ENCODE data around the gene SLC38A9. TPM values are rescaled to one million over a fixed set of nuclear protein-coding genes. Genes with fewer than 3 reads are reported as not detected.

Gene SLC38A9
- total and polyA plus RNA-seq, 2 of the 8 experiments (the other 6 are each of a cell fraction or from before 2014, with no cell fraction given), result 29.2 to 43.7 TPM

- Histone ChIP-seq H2AK5ac (ENCODE audit: low read depth, low read length) (no peak overlapping the region), H2BK12ac (ENCODE audit: low read depth, low read length) (no peak overlapping the region), H3K27ac (ENCODE audit: low read depth, low read length) (no peak overlapping the region), H3K9me3 (ENCODE audit: insufficient read depth in 2 of 2, low read depth in 1 of 2, low read length in 1 of 2) (no peaks in the 10 kb centered on the region), H3K4me2 (ENCODE audit: insufficient read depth in 1 of 2, low read depth in 2 of 2, low read length in 2 of 2) (no peak overlapping the region), H3K56ac (replicated peaks; ENCODE audit: insufficient read length, low read depth, low read length) (no peak overlapping the region), H4K8ac (ENCODE audit: extremely low read depth, insufficient read depth, low read length) (no peak overlapping the region), H4K20me1 (replicated peaks in 1 of 2; ENCODE audit: control insufficient read depth in 1 of 2, insufficient read depth in 2 of 2, low read length in 2 of 2) (no peaks in the 10 kb centered on the region), H3K4me1 (replicated peaks in 1 of 4; ENCODE audit: control insufficient read depth in 3 of 4, insufficient read depth in 4 of 4, low read length in 3 of 4) (no peaks in the 10 kb centered on the region), H3K23me2 (ENCODE audit: low read depth, low read length) (peaks cover 1% of the 10 kb centered on the region; the same call in 1 of the 2 replicates), H2BK5ac (ENCODE audit: low read depth, low read length) (no peak overlapping the region), H3K18ac (ENCODE audit: extremely low read depth, low read length) (no peak overlapping the region), H3K4ac (replicated peaks; ENCODE audit: insufficient read length, low read depth, low read length) (no peak overlapping the region), H3K23ac (ENCODE audit: insufficient read length) (no peak overlapping the region), H3K36me3 (ENCODE audit: control insufficient read depth in 2 of 4, insufficient read depth in 4 of 4, low read length in 3 of 4) (no peaks in the 10 kb centered on the region), H3K79me2 (ENCODE audit: control insufficient read depth in 1 of 2, insufficient read depth in 2 of 2, low read length in 2 of 2) (no peaks in the 10 kb centered on the region), H3K4me3 (ENCODE audit: extremely low read depth in 1 of 4, insufficient read depth in 2 of 4, low read depth in 3 of 4, low read length in 4 of 4) (no peak overlapping the region), H2AFZ (ENCODE audit: low read length) (no peak overlapping the region), H4K5ac (ENCODE audit: insufficient read length, low read depth, low read length) (no peak overlapping the region), H2BK20ac (ENCODE audit: low read length) (no peak overlapping the region), H2BK15ac (ENCODE audit: low read length) (no peak overlapping the region), H2BK120ac (replicated peaks; ENCODE audit: low read depth, low read length) (no peak overlapping the region), H3K14ac (ENCODE audit: insufficient read length) (no peak overlapping the region), H3K9ac (replicated peaks in 1 of 4; ENCODE audit: extremely low read depth in 1 of 4, low read depth in 3 of 4, low read length in 3 of 4) (no peak overlapping the region), H3K79me1 (ENCODE audit: low read depth, low read length) (no peaks in the 10 kb centered on the region), H3K27me3 (replicated peaks in 1 of 4; ENCODE audit: control insufficient read depth in 3 of 4, extremely low read depth in 1 of 4, insufficient read depth in 3 of 4, low read length in 3 of 4) (no peaks in the 10 kb centered on the region), H4K91ac (replicated peaks; ENCODE audit: insufficient read length, low read length) (no peak overlapping the region)
- DNase-seq (ENCODE audit: low read depth in 1 of 2, low spot score in 2 of 2) (no peak), FAIRE-seq (no peak)
- 89% methylated on average over 1 of the region's 1 CpG; no CpG with 5 or more reads in 1 of the 2 experiments for WGBS, 2 experiments (ENCODE audit: extremely low coverage in 1 of 2, insufficient coverage in 1 of 2, insufficient read length in 1 of 2, insufficient replicate concordance in 2 of 2, low coverage in 1 of 2, low lambda C conversion rate in 2 of 2, missing lambda C conversion rate in 1 of 2)
- ChIA-PET POLR2A (ENCODE audit: partially characterized antibody) (no interaction called here), CTCF (ENCODE audit: partially characterized antibody) (no interaction called here)
- TF ChIP-seq NRF1 (IDR thresholded peaks at IDR 0.05; ENCODE audit: low read depth, low read length) (no peak), YY1 (IDR thresholded peaks at IDR 0.05; ENCODE audit: low read depth, low read length) (no peak), BACH1 (IDR thresholded peaks at IDR 0.05; ENCODE audit: low read length) (no peak), KDM1A (IDR thresholded peaks at IDR 0.05; ENCODE audit: borderline replicate concordance, low read length) (no peak), EGR1 (IDR thresholded peaks at IDR 0.05; ENCODE audit: borderline replicate concordance, low read depth, low read length) (no peak), CTCF (IDR thresholded peaks at IDR 0.05; ENCODE audit: control extremely low read depth in 1 of 3, insufficient read depth in 1 of 3, low read depth in 1 of 3, low read length in 3 of 3) (no peak), TAF7 (optimal IDR thresholded peaks at IDR 0.05; ENCODE audit: borderline replicate concordance, low read depth, low read length) (no peak), CBX5 (IDR thresholded peaks at IDR 0.05; ENCODE audit: low read depth, low read length) (no peak), RBBP5 (IDR thresholded peaks at IDR 0.05; ENCODE audit: borderline replicate concordance, low read depth, low read length) (no peak), SIX5 (IDR thresholded peaks at IDR 0.05; ENCODE audit: low read depth, low read length) (no peak)
Measured at GRCh38 chr5:55758231-55758630, 46.1 kb upstream of the SLC38A9 start.

Data from H1 (cell line).